Kidney capillary endothelial cell (primary cell): ENCODE measurements around the gene IRX2.

Experiments
- DNase-seq: peaks from one replicate; pipeline ENCODE4 v3.0.0-alpha.2; 2018; ENCODE audit warnings: low spot score

Gene IRX2

DNA sequence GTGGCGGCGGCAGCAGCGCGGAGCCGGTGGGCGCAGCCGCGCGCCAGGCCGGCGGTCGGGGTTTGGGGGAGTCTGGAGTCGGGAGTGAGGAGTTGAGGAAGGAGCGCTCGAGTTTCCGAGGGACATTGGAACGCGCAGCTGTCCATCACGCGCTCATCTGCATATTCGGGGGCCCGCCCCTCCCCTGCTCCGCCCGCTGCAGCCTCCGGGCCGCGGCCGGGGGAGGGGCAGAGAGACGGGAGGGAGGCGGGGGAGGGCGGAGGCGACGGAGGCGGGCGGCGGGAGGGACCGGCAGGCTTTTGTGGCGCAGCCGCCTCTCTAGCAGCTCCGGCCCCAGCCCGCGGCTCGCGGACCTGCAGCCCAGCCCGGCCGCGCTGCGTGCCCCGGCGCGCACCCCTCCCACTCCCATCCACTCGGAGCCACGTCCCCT lies at the start of gene IRX2:
Gene IRX2 (minus strand): TSS at position 86 of the 430 bp plus-strand sequence. CDS start 264 bp downstream, outside the sequence.
- DNase-seq = no peak

DNA sequence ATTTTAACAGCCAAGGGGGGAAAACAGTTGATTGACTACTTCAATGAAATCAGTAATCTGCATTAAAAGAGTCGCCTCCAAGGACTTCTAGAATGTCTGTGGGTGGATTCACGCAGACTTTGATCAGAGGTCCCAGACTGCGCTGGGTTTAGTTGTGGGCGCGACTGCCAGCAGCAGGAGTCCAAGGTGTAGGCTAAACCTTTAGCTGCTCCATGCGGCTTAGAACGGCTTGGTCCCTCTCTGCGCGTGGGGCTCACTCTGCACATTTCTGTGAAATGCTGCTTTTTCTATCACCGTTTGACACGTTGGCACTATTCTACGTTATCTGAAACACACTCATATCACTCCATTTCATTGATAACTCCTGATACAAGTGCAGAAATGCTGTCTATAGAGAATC lies 48.6 kb upstream of the IRX2 start:
- no peak for DNase-seq

- no peak for DNase-seq
These were observed 46.5 kb upstream of the IRX2 start for GRCh38 chr5:2797981-2798380.

GRCh38 chr5:2797160-2797559 lies 45.7 kb upstream of the IRX2 start:
- no peak for DNase-seq

DNA sequence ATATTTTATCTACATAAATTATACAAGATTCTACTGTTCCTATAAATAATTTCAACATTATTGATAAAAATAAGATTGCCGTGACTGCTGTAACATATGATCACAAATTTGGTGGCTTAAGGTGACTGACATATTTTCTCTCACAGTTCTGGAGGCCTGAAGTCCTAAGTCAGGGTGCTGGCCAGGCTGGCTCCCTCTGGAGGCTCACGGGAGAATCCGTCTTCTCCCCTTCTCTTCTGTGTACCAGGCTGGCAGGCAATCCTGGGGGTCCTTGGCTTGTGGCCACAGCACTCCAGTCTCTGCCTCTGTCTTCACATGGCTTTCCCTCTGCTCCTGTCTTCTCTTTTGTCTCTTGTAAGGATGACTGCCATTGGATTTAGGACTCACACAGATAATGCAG lies 31.7 kb upstream of the IRX2 start:
- no peak for DNase-seq

GRCh38 chr5:2782658-2783057 lies 31.2 kb upstream of the IRX2 start:
- DNase-seq = no peak

- no peak for DNase-seq
These were observed 29.1 kb upstream of the IRX2 start for GRCh38 chr5:2780421-2781171.

DNA sequence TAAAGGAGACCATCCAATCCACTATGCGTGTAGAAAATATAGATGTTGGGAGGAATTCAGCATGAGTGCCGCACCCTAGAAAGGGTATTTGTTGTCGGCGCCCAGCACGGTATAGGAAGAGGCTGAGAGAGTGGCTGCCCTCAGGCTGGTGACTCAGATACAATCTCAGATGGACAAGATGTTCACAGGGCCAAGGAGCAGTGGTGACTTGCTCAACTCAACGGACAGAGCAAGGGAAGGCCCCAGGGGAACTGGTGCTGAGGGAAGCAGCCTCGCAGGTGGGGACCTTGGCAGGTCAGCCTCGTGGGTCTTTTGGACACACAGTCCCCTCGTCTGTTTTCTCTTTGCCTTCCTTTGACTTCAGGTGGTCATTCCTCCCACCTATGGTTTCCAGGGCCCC lies 28.0 kb upstream of the IRX2 start:
- DNase-seq = no peak

GRCh38 chr5:2776337-2777302 lies 25.1 kb upstream of the IRX2 start:
- DNase-seq = no peak

GRCh38 chr5:2773327-2773726 lies 21.9 kb upstream of the IRX2 start:
- no peak for DNase-seq

DNA sequence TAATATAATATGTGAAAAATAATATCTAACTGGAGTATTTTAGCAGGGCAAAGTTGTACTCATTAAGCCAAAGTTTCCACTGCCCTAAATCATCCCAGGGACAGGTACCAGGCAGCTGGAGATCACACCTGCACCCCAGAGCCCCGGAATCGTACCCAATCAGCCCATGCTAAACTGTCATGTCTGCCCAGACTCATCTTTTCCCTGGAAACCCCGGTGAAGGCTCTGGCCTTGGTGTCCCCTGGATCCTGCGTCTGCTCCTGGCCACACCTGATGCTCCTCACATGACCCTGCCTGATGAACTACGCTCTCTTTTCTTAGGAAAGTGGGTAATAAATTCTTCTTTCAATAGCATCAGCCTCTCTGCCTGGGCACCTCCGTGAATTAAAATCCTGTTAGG lies 15.6 kb upstream of the IRX2 start:
- no peak for DNase-seq

DNA sequence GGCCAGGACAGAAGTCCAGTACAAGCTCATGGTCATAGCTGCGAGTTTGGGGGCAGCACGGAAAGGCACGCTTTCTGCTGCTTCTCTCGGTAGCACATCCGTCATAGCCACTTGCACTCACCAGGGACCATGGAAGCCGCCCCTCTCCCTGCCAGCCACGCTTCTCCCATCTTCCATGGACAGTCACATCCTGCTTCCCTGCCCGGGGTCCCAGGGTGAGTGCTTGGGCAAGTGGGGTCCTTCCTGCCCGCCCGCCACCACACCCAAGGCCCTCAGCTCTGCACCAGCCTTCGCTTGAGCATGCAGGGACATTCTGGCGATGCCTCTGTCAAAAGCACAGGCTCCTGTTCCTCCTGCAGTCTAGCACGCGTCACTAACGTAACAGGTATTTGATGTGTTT lies 13.1 kb upstream of the IRX2 start:
- no peak for DNase-seq

DNA sequence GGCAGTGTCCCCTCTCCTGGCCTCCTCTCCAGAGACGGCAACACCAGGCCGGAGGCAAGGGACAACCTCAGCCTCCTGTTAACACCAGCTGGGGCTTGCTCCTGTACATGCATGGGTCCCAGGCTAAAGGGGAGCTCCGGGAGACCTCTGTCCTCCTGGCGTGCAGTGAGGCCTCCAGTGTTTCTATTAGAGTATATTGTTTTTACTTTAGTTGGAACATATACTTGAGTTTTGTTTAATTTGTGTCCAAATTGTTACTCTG lies 12.0 kb upstream of the IRX2 start:
- DNase-seq = no peak

DNA sequence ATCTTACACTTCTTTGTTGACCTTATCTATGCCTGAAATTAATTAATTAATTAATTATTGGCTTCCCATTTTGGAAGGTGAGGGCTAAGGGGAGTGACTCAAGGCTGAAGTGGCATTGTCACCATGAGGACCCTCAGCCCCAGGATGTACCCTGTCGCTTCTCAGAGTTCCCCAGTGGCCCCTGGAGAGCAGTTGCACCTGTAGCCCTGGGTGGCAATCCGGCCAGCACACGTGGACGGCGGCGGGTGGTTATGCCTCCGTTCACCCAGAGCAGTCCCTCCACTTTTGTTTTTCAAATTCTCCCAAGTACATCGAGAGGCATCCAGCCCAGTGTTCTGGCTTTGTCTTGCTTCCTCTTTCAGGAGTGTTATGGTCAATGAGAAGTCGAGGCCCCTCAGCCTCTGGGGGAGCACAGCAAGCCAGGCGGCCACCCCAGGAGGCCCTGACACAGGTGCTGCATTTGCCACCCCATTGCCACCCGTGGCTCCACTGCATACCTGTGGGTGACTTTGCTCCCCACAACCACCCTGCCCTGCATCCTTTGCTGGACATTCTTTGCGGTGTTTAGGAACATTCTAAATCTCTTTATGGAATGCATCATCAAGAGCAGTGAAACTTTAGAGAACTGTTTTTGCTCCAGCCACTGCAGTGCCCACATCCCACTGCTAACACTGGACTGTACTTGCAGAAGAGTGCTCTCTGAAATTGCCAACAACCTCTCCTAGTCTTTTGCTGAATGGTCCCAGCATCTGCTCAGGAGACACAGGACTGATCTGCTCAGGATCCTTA lies 11.5 kb upstream of the IRX2 start:
- no peak for DNase-seq

- no peak for DNase-seq
These were observed 10.5 kb upstream of the IRX2 start for GRCh38 chr5:2761921-2762488.

DNA sequence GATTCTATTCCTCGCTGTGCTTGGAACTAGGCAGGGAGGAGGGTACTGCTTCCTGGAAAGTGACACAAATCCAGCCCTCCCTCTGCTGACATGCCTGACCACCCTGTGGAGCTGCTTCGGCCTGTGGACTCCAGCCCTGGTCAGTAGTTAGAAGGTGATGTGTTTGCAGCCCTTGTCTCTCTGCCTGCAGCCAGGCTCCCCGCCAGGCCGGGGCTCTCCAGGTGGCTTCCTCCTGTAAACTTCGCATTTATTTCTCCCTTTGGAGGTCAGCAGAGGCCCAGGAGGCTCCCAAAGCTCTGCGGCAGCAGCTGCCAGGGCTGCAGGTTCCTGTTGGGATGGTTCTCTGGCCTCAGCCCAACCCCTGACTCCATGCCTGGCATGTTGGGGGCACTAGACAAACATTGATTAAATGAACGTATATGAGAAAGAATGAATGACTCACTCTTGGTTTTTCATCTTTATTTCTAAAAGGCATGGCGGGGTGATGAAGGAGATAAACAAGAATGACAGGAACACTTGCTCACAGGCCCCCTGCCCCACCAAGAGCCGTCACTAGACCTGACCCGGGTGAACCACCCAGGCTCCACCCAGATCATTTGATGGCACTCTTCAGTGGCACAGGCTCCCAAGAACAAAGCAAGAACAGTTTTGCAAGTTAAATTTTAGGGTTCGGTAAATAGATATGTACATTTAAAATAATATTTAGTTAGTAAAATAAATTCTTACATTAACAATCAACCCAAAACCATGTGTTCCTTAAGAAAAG lies 8.4 kb upstream of the IRX2 start:
- no peak for DNase-seq

- no peak for DNase-seq
These were observed 7.6 kb upstream of the IRX2 start for GRCh38 chr5:2759091-2759490.

- no peak for DNase-seq
These were observed 7.2 kb upstream of the IRX2 start for GRCh38 chr5:2758632-2759031.

DNA sequence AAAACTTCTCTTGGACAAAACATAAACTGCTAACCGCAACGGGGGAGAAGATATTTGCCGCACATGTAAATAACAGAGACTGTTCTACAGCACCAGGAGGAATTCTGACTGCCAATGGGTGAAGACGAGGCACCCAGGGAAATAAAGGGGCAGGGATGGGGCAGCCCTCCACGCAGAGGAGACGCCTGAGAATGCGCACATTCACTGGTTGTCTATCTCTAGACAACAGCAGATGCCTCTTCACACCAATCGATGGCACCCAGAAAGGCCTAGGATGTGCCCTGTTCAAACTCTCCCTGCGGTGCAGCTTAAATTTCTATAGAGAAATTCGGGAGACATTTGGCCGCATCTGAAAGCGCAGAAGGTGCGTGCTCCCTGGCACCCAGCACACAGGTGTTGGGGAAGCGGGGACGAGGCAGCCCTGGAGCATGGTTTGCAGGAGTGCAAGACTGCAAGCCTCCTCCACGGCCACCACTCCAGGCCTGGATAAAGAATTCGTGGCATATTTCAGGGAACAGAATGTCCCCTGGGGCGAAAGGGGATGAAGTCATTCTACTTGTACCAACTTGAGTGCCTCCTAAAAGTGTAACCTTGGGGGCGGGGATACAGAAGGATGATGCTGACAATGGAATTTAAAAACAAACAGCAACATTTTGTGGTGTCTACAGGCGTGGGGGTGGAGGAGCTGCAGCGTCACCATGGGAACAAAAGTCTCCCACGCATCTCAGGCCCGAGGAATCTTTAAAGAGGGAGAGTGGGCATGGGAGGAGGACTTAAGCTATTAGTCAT lies 6.3 kb upstream of the IRX2 start:
- no peak for DNase-seq
